Measurements from ENCODE around the gene RYR1. TPM values are rescaled to one million over a fixed set of nuclear protein-coding genes. Genes with fewer than 3 reads are reported as not detected.

RYR1 gene
- total and polyA plus RNA-seq, 10 of the 15 experiments (the other 5 are each of a cell fraction or from before 2014, with no cell fraction given): under 0.01 to 0.32 (median 0.07) TPM; not detected in 1

DNA sequence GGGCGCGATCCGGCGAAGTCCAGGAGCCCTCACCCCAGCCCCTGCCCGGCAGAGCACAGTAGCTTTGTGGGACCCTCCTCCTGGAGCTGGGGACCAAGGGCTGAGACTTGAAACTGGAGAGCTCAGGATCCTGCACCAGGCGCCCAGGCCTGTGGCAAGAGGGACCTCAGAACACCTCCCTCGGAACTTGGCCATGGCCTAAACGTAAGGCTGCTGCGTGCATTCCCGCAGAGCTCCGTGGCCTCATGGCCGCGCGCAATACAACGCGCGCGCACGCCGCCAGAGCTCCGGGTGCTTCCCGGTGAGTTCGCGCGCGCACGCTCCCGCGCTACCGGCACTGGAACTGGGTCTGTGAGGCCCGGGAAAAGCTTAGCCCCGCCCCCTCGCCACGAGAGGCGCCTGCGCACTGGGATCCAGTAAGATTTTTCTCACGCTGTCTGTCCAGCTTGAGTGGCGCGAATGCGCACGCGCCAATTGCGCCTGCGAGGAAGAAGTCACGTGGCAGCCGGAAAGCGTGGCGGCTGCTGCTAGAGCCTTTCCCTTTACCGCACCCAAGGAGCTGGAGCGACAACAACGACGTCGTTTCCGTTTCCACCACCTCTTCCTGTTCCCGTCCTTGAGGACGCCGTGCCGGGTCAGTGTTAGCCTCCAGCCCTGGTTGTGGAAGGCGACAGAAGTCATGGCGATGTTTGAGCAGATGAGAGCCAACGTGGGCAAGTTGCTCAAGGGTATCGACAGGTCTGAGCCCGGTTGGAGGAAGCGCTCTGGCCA is 185.3 kb downstream of the RYR1 start, which contains the start of gene EIF3K (continued):
- TF ChIP-seq SMARCA5 (IDR thresholded peaks at IDR 0.05) (no peak), SMAD1 (IDR thresholded peaks at IDR 0.05; ENCODE audit: low read depth, partially characterized antibody) (peak; percentile 49), KDM1A (IDR thresholded peaks at IDR 0.05; ENCODE audit: borderline replicate concordance) (no peak)
- TF ChIP-seq, protein P1, sequence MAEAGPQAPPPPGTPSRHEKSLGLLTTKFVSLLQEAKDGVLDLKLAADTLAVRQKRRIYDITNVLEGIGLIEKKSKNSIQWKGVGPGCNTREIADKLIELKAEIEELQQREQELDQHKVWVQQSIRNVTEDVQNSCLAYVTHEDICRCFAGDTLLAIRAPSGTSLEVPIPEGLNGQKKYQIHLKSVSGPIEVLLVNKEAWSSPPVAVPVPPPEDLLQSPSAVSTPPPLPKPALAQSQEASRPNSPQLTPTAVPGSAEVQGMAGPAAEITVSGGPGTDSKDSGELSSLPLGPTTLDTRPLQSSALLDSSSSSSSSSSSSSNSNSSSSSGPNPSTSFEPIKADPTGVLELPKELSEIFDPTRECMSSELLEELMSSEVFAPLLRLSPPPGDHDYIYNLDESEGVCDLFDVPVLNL (IDR thresholded peaks at IDR 0.05; ENCODE audit: low read depth, low read length): no peak

DNA sequence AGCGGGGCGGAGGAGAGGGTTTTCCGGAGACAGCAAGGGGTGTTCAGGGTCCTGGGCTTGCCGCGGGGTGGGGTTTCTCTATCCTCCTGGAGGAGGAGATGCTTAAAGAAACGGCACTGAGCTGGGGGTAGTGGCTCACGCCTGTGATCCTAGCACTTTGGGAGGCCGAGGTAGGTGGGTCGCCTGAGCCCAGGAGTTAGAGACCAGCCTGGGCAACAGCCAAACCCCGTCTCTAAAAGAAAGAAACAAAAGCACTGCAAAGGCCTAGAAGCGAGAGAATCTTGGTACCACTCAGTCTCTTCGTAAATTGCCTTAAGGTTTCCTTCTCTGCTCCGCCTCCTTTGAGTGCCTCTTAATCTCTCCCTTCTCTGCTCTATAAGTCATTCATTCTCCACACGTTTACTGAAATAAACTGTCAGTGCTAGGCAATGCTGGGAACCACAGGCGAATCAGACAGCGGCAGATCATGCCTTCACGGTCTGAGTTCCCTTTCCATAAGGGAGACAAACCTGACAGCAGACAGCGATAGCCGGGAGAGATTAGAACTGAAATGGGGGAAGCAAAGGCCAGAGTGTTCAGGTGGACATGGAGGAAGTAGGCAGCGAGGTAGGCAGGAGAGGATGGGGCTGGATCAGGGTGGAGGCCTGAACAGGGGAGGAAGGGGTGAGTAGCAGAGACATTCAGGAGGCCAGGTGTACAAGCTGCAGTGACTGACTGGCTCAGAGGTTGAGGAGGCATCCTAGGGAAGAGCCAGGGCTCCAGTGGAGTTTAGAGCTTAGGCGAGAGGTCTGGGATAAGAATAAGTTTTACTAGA is 186.1 kb downstream of the RYR1 start:
- Histone ChIP-seq H3K9ac (ENCODE audit: control insufficient read depth, insufficient read depth, low read length) (peak overlapping the region; percentile 92), H3K27ac (ENCODE audit: control insufficient read depth, insufficient read depth) (peak overlapping the region; percentile 98), H3K79me2 (ENCODE audit: control insufficient read depth, insufficient read depth, low read length) (peaks cover 44% of the 10 kb centered on the region), H3K4me2 (ENCODE audit: control insufficient read depth, insufficient read depth) (peak overlapping the region; percentile 98), H4K20me1 (ENCODE audit: control insufficient read depth, insufficient read depth) (no peaks in the 10 kb centered on the region), H3K4me1 (ENCODE audit: control insufficient read depth, insufficient read depth, low read length) (peaks cover 12% of the 10 kb centered on the region), H3K4me3 (peak overlapping the region; percentile 98), H3K36me3 (ENCODE audit: control insufficient read depth in 2 of 2, insufficient read depth in 2 of 2, low read length in 1 of 2) (peaks cover 13 to 16% of the 10 kb centered on the region in 2 experiments), H3K27me3 (replicated peaks in 1 of 2; ENCODE audit: control insufficient read depth in 2 of 2, insufficient read depth in 2 of 2, low read length in 1 of 2) (no peaks in the 10 kb centered on the region), H3K9me3 (replicated peaks; ENCODE audit: control insufficient read depth, insufficient read depth, low read length) (no peaks in the 10 kb centered on the region), H2AFZ (ENCODE audit: control insufficient read depth, low read depth, low read length) (peak overlapping the region; percentile 88)
- POLR2A ChIA-PET: interaction anchor here (0.8 to 6.2 kb wide), 13 partner anchors 10 to 280 kb away, joined by 3 to 135 read pairs (median 4); partner anchors contain the start of genes ACTN4, NFKBIB and SIRT2
- DNase-seq (ENCODE audit: low read depth, low spot score) (no peak), FAIRE-seq (no peak), ATAC-seq (no peak)
- RAD21 ChIA-PET (ENCODE audit: unreplicated experiment): interaction anchor here (0.8 to 5.6 kb wide), 15 partner anchors 9 to 311 kb away, joined by 3 to 135 read pairs (median 10); partner anchors contain the start of genes ACTN4, FAM98C, MRPS12 and PSMD8
- BruUV-seq (replicated peaks): TSS peak; percentile 76
- SMC1A ChIA-PET (ENCODE audit: uncharacterized antibody, unreplicated experiment): interaction anchor here (0.9 to 7.0 kb wide), 15 partner anchors 8 to 233 kb away, joined by 3 to 85 read pairs (median 8); partner anchors contain the start of genes ACTN4 and FAM98C
- intact Hi-C loops (cut with micrococcal nuclease; ENCODE audit: unreplicated experiment): loop anchor here (2.0 kb wide), 1 partner anchor 75 kb away; no protein-coding TSS in a partner anchor
- CTCF ChIA-PET: interaction anchor here (0.5 to 6.5 kb wide), 10 partner anchors 16 to 310 kb away, joined by 3 to 74 read pairs (median 8); partner anchors contain the start of genes MRPS12 and SARS2
- in situ Hi-C loops (cut with MboI): loop anchor here (5.0 kb wide), 1 partner anchor 57 kb away; no protein-coding TSS in a partner anchor
- 13% methylated on average over 21 of the region's 21 CpGs for WGBS (ENCODE audit: insufficient coverage, insufficient replicate concordance, low lambda C conversion rate, missing lambda C conversion rate)
- TF ChIP-seq, protein P2, sequence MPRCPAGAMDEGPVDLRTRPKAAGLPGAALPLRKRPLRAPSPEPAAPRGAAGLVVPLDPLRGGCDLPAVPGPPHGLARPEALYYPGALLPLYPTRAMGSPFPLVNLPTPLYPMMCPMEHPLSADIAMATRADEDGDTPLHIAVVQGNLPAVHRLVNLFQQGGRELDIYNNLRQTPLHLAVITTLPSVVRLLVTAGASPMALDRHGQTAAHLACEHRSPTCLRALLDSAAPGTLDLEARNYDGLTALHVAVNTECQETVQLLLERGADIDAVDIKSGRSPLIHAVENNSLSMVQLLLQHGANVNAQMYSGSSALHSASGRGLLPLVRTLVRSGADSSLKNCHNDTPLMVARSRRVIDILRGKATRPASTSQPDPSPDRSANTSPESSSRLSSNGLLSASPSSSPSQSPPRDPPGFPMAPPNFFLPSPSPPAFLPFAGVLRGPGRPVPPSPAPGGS (IDR thresholded peaks at IDR 0.05; ENCODE audit: borderline replicate concordance, insufficient read depth, low read depth, low read length, poor library complexity, severe bottlenecking): no peak
- no peak for TF ChIP-seq GATAD2B (conservative IDR thresholded peaks at IDR 0.05; ENCODE audit: low read depth)
- TF ChIP-seq, protein P3, sequence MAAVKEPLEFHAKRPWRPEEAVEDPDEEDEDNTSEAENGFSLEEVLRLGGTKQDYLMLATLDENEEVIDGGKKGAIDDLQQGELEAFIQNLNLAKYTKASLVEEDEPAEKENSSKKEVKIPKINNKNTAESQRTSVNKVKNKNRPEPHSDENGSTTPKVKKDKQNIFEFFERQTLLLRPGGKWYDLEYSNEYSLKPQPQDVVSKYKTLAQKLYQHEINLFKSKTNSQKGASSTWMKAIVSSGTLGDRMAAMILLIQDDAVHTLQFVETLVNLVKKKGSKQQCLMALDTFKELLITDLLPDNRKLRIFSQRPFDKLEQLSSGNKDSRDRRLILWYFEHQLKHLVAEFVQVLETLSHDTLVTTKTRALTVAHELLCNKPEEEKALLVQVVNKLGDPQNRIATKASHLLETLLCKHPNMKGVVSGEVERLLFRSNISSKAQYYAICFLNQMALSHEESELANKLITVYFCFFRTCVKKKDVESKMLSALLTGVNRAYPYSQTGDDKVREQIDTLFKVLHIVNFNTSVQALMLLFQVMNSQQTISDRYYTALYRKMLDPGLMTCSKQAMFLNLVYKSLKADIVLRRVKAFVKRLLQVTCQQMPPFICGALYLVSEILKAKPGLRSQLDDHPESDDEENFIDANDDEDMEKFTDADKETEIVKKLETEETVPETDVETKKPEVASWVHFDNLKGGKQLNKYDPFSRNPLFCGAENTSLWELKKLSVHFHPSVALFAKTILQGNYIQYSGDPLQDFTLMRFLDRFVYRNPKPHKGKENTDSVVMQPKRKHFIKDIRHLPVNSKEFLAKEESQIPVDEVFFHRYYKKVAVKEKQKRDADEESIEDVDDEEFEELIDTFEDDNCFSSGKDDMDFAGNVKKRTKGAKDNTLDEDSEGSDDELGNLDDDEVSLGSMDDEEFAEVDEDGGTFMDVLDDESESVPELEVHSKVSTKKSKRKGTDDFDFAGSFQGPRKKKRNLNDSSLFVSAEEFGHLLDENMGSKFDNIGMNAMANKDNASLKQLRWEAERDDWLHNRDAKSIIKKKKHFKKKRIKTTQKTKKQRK (IDR thresholded peaks at IDR 0.05; ENCODE audit: low read depth, low read length): no peak
- no peak for TF ChIP-seq JUND (IDR thresholded peaks at IDR 0.05; ENCODE audit: low read depth, low read length)
